GM18505 (cell line): ENCODE results near the gene NDUFA13.
A peak's percentile ranks its signal among the peaks of the same experiment; 100 is the strongest.

ENCODE experiments used
- ATAC-seq: cut with Tn5 transposase; IDR thresholded peaks from one replicate; pipeline ENCODE4 v1.9.1; 2021; ENCODE audit not compliant: unreplicated experiment
- POLR2A ChIP-seq: IDR thresholded peaks from 4 replicates; pipeline ENCODE4 v1.6.1; 2011; ENCODE audit warnings: borderline replicate concordance; ENCODE audit not compliant: insufficient read depth, insufficient read length; ENCODE audit errors: extremely low read depth

Gene NDUFA13

DNA sequence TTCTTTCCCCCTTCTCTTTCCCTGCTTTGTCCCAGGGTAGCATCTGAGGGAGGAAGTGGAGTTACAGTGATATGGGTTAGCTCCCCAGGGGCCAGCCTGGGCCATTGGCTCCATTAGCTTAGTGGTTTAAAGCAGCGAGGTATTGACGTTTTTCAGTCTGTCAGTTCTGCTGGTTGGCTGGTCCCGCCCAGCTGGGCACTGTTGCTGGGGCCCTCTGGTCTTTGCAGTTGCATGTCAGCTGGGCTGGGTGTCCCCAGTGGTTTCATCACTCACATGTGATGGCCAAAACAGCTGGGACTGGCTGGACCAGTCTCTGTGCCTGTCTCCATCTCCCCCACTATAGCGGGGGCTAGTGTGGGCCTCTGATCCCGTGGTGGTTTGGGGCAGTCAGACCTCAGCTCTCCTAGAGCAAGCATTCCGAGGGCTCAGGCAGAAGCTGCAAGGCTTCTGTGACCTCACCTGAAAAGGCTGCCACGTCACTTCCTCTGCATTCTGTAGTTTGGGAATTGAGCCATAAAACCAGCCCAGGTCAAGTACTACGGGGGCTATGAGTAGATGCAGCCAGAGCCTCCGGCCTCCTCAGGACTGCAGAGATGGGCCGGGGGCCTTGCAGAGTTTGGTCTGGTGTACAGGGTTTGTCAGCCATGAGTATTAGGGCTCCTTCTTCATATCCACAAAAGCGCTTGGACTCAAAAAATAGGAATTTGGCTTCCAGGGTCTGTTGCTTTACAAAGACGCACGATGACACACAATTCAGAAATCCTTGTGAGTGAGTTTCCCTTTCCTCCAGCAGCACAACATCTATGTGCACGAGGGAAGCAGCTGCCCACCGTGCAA is 30.6 kb upstream of the NDUFA13 start:
- ATAC-seq, result no peak

DNA sequence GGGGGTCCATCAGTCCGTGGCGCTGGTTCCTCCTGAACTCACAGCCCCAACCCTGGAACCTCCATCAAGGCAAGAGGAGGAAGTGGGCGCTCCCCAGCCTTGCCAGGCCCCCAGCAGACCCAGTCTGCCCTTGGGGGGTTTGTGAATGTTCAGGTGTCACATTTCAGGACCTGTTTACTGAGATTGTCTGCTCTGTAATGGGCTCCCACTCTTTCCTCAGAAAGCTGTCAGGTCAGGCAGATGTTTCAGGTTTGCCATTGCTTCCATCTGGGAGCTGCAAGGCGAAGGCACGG is 30.1 kb upstream of the NDUFA13 start:
- ATAC-seq, result no peak
- no peak for TF ChIP-seq POLR2A

More for the DNA sequence above, 30.6 kb upstream of the NDUFA13 start:
- no peak for TF ChIP-seq POLR2A

DNA sequence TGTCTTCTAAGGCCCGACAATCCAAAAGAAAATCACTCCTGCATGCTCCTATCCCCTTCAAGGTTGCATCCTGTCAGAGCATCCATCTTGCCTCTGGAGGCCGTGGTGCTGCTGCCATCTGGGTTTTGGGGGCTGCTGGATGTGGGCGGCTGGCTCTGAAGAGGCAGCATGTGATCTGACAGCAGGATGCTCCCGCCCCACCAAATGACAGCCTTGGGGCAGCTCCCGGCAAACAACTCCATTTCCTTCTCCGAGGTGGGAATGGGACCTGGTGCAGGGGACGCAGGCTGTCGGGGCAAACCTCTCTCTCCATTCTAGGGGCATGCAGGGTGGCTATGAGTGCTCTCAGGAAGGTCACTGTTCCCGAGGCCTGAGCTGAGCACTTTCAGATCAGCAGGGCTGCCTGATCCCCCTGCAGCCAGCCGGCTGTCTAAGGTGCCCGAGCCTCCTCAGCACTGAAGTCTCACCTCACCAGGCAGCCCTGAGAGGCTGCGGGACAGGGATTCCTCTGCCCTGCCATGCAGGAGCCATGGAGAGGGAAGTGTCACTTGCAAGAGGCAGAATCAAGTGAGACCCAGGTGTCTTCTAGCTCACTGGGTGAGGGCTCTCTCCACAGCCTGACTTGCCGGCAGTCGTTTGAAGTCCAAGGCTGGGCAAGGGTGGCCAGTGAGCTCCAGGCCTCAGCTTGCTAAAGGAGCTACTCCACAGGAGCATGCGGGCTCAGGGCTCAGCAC is 29.5 kb upstream of the NDUFA13 start:
- ATAC-seq, result no peak

DNA sequence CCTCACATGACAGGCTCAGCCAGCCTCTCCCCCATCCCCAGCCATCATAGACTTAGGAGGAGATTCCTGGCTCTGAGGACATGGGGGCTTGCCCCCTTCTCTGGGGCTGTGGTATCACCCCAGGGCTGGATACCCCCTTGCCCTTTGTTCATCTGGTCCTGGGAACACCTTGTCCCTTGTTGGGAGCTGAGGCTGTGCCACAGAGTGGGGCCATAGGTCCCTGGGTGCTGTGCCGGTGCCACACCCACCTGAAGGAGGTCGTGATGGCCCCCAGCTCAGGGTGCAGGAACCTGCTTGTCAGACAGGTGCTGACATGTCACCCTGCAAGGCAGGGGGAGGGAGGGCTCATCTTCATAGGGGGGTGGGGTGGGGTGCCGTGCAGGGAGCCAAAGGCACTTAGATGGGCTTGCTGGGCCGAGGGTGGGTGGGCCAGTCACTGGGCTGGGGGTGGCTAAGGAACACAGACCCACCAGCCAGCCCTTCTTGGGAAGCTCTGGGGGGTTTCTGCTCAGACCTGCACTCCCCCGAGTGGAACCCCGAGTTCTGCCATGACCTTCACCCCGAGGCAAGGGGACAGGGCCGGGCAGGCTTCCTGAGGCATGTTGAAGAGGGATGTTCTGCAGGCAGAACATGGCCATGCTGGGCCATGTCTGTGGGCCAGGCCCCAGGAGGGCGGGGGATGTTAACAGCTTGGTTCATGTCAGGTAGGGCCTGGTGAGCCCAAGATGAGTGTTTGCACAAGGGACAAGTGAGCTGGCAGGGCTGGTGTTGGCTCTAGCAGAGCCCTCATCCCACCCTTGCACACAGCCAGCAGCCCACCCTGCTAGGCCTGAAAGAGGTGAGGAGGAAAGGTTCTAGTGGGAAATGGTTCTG is 28.7 kb upstream of the NDUFA13 start:
- no peak for ATAC-seq
- TF ChIP-seq POLR2A, result no peak

More for the DNA sequence above, 29.5 kb upstream of the NDUFA13 start:
- TF ChIP-seq POLR2A, result no peak

DNA sequence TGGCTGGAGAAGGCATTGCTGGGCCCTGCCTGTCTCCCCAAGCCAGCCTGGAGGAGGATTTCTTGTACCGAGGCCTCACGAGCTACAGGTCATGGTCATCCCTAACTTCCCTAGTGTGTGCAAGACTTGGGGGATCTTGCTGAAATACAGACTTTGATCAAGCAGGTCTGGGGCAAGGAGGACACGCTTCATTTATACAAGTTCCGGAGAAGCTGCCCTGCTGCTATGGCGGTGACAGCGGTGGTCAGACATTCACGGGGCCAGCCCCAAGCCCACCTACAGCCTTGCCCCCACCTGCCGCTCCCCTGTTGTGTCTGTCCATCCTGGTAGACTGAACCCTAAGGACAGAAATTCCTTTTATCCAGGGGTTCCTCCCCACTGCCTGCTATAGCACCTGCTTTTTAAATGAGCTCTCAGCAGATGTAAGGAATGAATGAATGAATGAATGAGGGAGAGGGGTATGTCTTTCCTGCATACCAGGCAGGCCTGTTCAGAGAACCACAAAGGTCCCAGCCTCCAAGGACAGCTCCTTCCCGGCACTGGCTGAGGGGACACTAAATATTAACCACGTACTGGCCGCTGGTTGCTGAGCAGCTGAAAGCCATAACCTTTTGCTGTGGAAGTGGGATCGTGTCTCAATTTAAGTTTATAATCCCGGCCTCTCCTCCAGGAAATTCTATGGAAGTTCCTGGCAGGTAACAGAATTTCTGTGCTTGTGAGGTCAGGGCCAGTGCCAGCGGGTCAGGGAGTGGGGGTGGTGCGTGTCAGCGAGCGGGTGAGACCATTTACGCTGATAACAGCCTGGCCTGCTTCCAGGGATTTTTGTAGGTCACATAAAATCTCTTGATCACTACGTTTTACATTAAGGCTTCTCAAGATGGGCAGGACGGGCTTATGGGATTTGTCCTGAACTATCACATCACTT is 27.8 kb upstream of the NDUFA13 start:
- TF ChIP-seq POLR2A, result no peak

DNA sequence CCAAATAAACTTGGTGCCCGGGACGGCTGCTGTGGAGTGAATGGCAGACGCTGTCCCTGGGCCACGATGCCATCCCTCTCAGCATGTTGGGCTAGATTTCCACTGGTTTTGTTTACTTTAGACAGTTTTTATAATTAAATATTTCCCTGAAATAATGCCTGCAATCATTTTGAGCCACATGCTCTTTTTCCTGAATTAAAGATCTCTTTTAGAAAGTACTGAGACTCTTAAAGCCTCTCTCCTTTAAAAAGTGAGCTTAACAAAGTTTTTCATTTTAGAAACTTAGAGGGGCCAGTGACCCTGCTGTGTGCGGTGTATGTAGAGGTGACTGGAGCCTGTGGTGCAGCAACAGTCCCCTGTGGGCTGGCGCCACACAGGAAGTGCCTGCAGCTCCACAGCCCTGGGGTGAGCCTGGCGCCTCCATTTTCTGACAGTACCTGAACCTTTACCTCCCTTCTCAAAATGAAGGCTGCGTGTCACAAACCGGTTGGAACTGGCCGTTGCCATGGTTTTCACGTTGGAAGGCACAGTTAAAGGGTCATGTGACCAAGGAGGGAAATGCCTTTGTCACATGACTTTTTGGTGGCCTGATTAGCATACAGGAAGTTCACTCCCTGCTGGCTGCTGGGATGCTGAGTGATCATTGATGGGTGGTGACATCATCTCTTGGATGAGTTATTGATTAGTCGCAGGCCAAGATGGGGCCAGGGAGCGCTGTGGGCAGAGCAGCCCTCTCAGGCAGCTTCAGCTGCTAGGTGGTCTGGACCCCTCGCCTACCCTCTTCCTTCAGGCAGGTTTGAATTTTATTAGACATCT is 26.9 kb upstream of the NDUFA13 start:
- peak; percentile 44 for TF ChIP-seq POLR2A
- ATAC-seq, result peak; percentile 54

More for the DNA sequence above, 27.8 kb upstream of the NDUFA13 start:
- ATAC-seq, result no peak

DNA sequence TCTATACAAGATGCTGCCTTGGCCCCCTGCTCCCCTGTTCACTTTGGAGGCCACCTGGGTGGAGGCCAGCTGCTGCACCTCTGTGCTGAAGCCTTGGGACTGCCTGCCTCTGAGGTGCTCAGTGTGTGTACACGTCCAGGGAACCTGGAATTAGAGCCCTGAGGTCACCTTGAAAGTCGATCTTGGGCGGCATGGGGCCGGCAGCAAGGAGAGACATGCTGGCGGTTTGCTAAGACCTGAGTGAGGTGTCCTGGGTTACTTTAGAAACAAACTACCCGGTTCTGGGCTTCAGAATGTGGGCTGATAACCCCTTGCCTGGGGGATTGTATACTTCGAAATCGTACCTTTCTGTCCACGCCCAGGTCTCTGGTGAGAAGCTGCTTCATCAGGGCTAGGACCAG is 26.2 kb upstream of the NDUFA13 start:
- peak; percentile 12 for ATAC-seq
- TF ChIP-seq POLR2A, result no peak

DNA sequence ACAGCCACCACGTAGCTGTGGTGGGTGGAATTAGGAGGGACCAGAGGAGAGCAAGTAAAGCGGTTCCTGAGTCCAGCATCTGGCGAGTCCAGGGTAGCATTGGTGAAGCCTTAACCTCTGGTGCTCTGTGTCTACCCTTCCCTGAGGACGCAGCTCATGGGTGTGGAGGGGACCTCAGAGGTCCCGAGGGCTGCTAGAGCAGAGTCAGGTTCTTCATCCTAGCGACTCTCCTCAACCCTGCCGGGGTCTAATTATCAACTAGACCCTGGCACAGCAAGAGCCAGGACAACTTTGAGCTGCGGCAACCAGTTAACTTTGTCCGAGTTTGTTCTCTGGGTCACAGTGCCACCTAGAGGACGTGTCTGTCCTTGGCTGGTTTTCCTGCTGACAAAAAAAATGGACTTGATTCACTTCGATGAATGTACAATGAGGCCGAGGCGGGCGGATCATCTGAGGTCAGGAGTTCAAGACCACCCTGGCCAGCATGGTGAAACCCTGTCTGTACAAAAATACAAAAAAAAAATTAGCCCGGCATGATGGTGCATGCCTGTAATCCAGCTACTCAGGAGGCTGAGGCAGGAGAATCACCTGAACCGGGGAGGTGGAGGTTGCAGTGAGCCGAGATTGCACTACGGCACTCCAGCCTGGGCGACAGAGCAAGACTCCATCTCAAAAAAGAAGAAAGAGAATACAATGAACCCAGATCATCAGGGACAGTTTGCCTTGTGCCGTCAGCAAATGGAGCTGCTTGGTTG is 25.6 kb upstream of the NDUFA13 start:
- ATAC-seq, result no peak
- no peak for TF ChIP-seq POLR2A

DNA sequence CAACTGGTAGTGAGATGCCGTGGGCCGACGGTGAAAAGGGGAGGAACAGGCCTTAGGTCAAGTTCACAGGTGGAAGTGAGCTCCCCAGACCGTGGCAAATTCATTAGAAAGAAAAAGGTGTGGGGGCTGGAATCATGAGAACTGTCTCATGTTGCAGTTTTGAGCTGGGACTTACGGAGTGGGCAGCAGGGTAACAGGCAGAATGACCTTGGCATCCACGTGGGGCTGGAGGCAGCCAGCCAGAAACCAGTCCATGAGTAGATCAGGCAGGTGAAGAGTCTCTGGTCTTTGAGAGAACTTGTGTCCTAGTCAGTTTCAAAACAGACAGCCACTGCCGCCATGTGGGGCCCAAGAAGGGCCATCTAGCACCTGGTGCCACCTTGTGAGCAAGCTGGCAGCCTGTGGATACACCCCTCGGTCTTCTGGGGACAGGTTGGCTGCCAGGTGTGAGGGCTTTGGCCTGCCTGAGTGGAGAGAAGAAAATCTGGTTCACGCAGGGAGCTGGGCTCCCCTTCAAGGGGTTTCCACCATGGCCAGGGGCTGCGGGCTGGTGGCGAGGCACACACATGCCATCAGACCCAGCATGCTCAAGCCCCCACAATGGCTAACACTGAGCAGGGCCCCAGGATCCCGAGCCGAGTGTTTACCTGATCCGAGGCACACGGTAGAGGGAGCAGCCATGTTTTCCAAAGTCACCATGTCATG is 24.6 kb upstream of the NDUFA13 start:
- ATAC-seq, result no peak
- TF ChIP-seq POLR2A, result no peak

DNA sequence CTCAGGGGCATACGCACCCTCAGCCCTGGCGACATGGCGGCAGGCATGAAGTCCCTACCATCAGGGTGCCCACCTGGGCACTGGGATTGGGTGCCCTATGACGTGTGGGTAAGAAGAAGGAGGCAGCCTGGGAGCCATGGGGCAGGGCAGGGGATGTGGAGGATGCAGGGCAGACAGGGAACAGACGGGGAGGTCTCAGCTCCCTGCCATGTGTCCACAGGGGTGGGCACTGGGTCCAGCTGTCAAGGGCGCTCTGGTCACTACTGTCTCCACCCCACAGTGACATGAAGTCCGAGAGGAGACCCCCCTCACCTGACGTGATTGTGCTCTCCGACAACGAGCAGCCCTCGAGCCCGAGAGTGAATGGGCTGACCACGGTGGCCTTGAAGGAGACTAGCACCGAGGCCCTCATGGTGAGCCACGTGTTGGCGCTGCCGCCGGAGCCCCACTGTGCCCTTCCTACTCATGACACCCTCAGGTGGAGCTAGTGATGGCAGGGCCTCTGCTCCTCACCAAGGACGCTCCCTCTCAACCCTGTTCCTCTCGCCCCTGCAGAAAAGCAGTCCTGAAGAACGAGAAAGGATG is 23.9 kb upstream of the NDUFA13 start:
- TF ChIP-seq POLR2A, result no peak
- no peak for ATAC-seq
